H9 (cell line): Measurements from ENCODE around the gene PGBD5. TPM values are rescaled to one million over a fixed set of nuclear protein-coding genes. Genes with fewer than 3 reads are reported as not detected.

ENCODE experiments used
- DNase-seq: peaks from one replicate; pipeline ENCODE4 v3.0.0-alpha.2; 2017
- H2AFZ ChIP-seq: one replicate; pipeline ENCODE4 v1.6.1; 2013; ENCODE audit warnings: mild to moderate bottlenecking, low read length, control low read depth, moderate library complexity
- H2AK5ac ChIP-seq: 2 replicates; pipeline ENCODE4 v1.6.1; 2013; ENCODE audit warnings: low read length, control low read depth, mixed read lengths; ENCODE audit not compliant: insufficient read length
- H2BK120ac ChIP-seq: one replicate; pipeline ENCODE4 v1.6.1; 2013; ENCODE audit warnings: low read depth, mild to moderate bottlenecking, low read length, control low read depth, inconsistent platforms; ENCODE audit not compliant: poor library complexity, severe bottlenecking
- H2BK12ac ChIP-seq: 2 replicates; pipeline ENCODE4 v1.6.1; 2013; ENCODE audit warnings: low read length, control low read depth, mixed read lengths, low read depth; ENCODE audit not compliant: insufficient read length
- H2BK15ac ChIP-seq: 2 replicates; pipeline ENCODE4 v1.6.1; 2013; ENCODE audit warnings: low read depth, low read length, control low read depth
- H2BK20ac ChIP-seq: one replicate; pipeline ENCODE4 v1.6.1; 2013; ENCODE audit warnings: low read depth, mild to moderate bottlenecking, low read length, control low read depth, inconsistent platforms; ENCODE audit not compliant: poor library complexity, severe bottlenecking
- H2BK5ac ChIP-seq: 2 replicates; pipeline ENCODE4 v1.6.1; 2013; ENCODE audit warnings: low read length, control low read depth, mixed read lengths; ENCODE audit not compliant: insufficient read length
- H3K14ac ChIP-seq: 2 replicates; pipeline ENCODE4 v1.6.1; 2013; ENCODE audit warnings: low read length, control low read depth; ENCODE audit not compliant: insufficient read depth
- H3K18ac ChIP-seq: 2 replicates; pipeline ENCODE4 v1.6.1; 2013; ENCODE audit warnings: low read depth, mild to moderate bottlenecking, mixed read lengths, low read length, control low read depth; ENCODE audit not compliant: insufficient read length
- H3K23ac ChIP-seq: 2 replicates; pipeline ENCODE4 v1.6.1; 2013; ENCODE audit warnings: low read length, control low read depth, mixed read lengths, low read depth; ENCODE audit not compliant: insufficient read length
- H3K23me2 ChIP-seq: 2 replicates; pipeline ENCODE4 v1.6.1; 2013; ENCODE audit warnings: low read depth, mild to moderate bottlenecking, mixed read lengths, low read length, control low read depth; ENCODE audit not compliant: insufficient read length, poor library complexity, severe bottlenecking
- H3K27ac ChIP-seq: 2 replicates; pipeline ENCODE4 v1.5.1; 2013; ENCODE audit warnings: low read length, control low read depth, mixed read lengths, low read depth; ENCODE audit not compliant: insufficient read length
- H3K27me3 ChIP-seq: 2 replicates; pipeline ENCODE4 v1.6.1; 2013; ENCODE audit warnings: low read length, control low read depth, inconsistent platforms; ENCODE audit not compliant: insufficient read depth
- H3K4ac ChIP-seq: 2 replicates; pipeline ENCODE4 v1.6.1; 2013; ENCODE audit warnings: low read depth, mild to moderate bottlenecking, control low read depth, inconsistent platforms, low read length, moderate library complexity
- H3K4me1 ChIP-seq: 2 replicates; pipeline ENCODE4 v1.6.1; 2013; ENCODE audit warnings: low read length, control low read depth, inconsistent platforms; ENCODE audit not compliant: insufficient read depth
- H3K4me2 ChIP-seq: 2 replicates; pipeline ENCODE4 v1.6.1; 2013; ENCODE audit warnings: low read length, control low read depth, mixed read lengths; ENCODE audit not compliant: insufficient read length, insufficient read depth
- H3K56ac ChIP-seq: 2 replicates; pipeline ENCODE4 v1.6.1; 2013; ENCODE audit warnings: low read depth, mild to moderate bottlenecking, mixed read lengths, low read length, control low read depth; ENCODE audit not compliant: insufficient read length
- H3K79me1 ChIP-seq: 2 replicates; pipeline ENCODE4 v1.6.1; 2013; ENCODE audit warnings: low read depth, mild to moderate bottlenecking, moderate library complexity, low read length, control low read depth, inconsistent platforms; ENCODE audit not compliant: insufficient read depth, poor library complexity, severe bottlenecking
- H3K79me2 ChIP-seq: 2 replicates; pipeline ENCODE4 v1.6.1; 2013; ENCODE audit warnings: low read length, control low read depth, inconsistent platforms; ENCODE audit not compliant: insufficient read depth
- H3K9ac ChIP-seq: 2 replicates; pipeline ENCODE4 v1.6.1; 2013; ENCODE audit warnings: low read length, control low read depth, mixed read lengths; ENCODE audit not compliant: insufficient read length; ENCODE audit errors: extremely low read depth
- H3K9me3 ChIP-seq: one replicate; pipeline ENCODE4 v1.6.1; 2013; ENCODE audit warnings: low read depth, low read length, inconsistent platforms; ENCODE audit not compliant: control insufficient read depth
- H3T11ph ChIP-seq: one replicate; pipeline ENCODE4 v1.6.1; 2013; ENCODE audit warnings: mild to moderate bottlenecking, low read length, control low read depth, inconsistent platforms
- H4K20me1 ChIP-seq: one replicate; pipeline ENCODE4 v1.6.1; 2013; ENCODE audit not compliant: control insufficient read depth, insufficient read length, insufficient read depth
- H4K5ac ChIP-seq: 2 replicates; pipeline ENCODE4 v1.6.1; 2013; ENCODE audit warnings: low read depth, mild to moderate bottlenecking, mixed read lengths, low read length, control low read depth; ENCODE audit not compliant: insufficient read length
- H4K8ac ChIP-seq: replicated peaks from 2 replicates; pipeline ENCODE4 v1.6.1; 2013; ENCODE audit warnings: low read length, control low read depth, mixed read lengths, low read depth; ENCODE audit not compliant: insufficient read length
- H4K91ac ChIP-seq: 2 replicates; pipeline ENCODE4 v1.6.1; 2013; ENCODE audit warnings: low read depth, mild to moderate bottlenecking, moderate library complexity, mixed read lengths, low read length, control low read depth; ENCODE audit not compliant: insufficient read length
- H3K27ac Mint-ChIP-seq, 3 experiments: 2 replicates in 2 of 3; 3 replicates in 1 of 3; pipeline ENCODE4 v1.8.0; 2020 to 2021; ENCODE audit warnings: mixed read lengths in 3 of 3, mild to moderate bottlenecking in 1 of 3, moderate library complexity in 1 of 3
- H3K27me3 Mint-ChIP-seq: 2 replicates; pipeline ENCODE4 v1.8.0; 2021; ENCODE audit warnings: low read depth, mild to moderate bottlenecking, moderate library complexity, mixed read lengths
- H3K36me3 Mint-ChIP-seq, 3 experiments: 2 replicates in 2 of 3; 3 replicates in 1 of 3; pipeline ENCODE4 v1.8.0; 2020 to 2021; ENCODE audit warnings: low read depth in 3 of 3, mixed read lengths in 3 of 3; ENCODE audit not compliant: insufficient read depth in 1 of 3
- H3K4me1 Mint-ChIP-seq, 2 experiments: 2 replicates each; pipeline ENCODE4 v1.8.0; 2020; ENCODE audit warnings: mixed read lengths in 2 of 2
- H3K4me3 Mint-ChIP-seq, 2 experiments: 2 replicates in 1 of 2; 3 replicates in 1 of 2; pipeline ENCODE4 v1.8.0; 2020 to 2021; ENCODE audit warnings: mild to moderate bottlenecking in 2 of 2, mixed read lengths in 2 of 2, moderate library complexity in 1 of 2
- H3K9me3 Mint-ChIP-seq, 2 experiments: 2 replicates in 1 of 2; 3 replicates in 1 of 2; pipeline ENCODE4 v1.8.0; 2020; ENCODE audit warnings: mild to moderate bottlenecking in 2 of 2, mixed read lengths in 2 of 2, moderate library complexity in 1 of 2
- WGBS: extraction: QIAGEN DNeasy Blood & Tissue Kit; methylation state at CpG from one replicate; pipeline ENCODE4 v1.1.7; 2013; ENCODE audit warnings: missing lambda C conversion rate, low lambda C conversion rate, mixed read lengths; ENCODE audit not compliant: insufficient read length; ENCODE audit errors: extremely low coverage; 5-methylcytosine and 5-hydroxymethylcytosine counted together
- total RNA-seq: library from RNA; stranded (reverse); gene quantifications from 2 replicates; pipeline ENCODE4 v1.2.1, GENCODE V29; 2021
- TF ChIP-seq, protein P1 (sequence below): fragments of 200-600 bp; sonication (generic); conservative IDR thresholded peaks from 3 replicates; pipeline ENCODE4 v1.8.0; 2021; ENCODE audit warnings: antibody characterized with exemption, mild to moderate bottlenecking

The PGBD5 gene
- total RNA-seq, 1 experiment from 2014 or later, result 19.1 TPM

DNA sequence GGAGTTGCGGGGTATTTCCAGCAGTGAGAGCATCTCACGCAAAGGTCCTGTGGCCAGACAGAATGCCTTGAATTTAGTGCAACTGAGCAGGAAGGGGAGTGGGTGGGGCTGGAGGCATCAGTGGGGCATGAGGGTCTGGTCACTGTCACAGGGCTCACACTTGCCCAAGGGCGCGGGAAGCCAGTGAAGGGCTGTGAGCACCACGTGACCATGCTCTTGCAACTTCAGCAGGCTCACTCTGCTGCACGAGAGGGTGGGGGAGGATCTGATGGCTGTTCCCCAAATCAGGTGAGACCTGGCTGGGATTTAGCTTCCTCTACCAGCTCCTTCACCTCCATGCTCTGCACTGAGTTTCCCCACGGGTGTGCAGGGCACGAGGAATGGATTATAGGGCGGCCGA is 64.2 kb downstream of the PGBD5 start:
- no peak overlapping the region for H3K23ac ChIP-seq
- no peak overlapping the region for H3K18ac ChIP-seq
- no peaks in the 10 kb centered on the region for H3K79me1 ChIP-seq
- WGBS, result no CpG with 5 or more reads among the region's 10 CpGs
- no peak overlapping the region for H4K91ac ChIP-seq
- H3K23me2 ChIP-seq, result no peaks in the 10 kb centered on the region
- no peak overlapping the region for H3K9ac ChIP-seq
- no peak overlapping the region for H3K4me3 Mint-ChIP-seq
- no peak overlapping the region for H3K4me2 ChIP-seq
- H3K27me3 Mint-ChIP-seq, result no peaks in the 10 kb centered on the region
- H2AFZ ChIP-seq, result no peak overlapping the region
- no peak overlapping the region for H2BK5ac ChIP-seq
- no peaks in the 10 kb centered on the region for H3K79me2 ChIP-seq
- H3K56ac ChIP-seq, result no peak overlapping the region
- no peak overlapping the region for H3K14ac ChIP-seq
- H2BK15ac ChIP-seq, result no peak overlapping the region
- TF ChIP-seq, protein P1, sequence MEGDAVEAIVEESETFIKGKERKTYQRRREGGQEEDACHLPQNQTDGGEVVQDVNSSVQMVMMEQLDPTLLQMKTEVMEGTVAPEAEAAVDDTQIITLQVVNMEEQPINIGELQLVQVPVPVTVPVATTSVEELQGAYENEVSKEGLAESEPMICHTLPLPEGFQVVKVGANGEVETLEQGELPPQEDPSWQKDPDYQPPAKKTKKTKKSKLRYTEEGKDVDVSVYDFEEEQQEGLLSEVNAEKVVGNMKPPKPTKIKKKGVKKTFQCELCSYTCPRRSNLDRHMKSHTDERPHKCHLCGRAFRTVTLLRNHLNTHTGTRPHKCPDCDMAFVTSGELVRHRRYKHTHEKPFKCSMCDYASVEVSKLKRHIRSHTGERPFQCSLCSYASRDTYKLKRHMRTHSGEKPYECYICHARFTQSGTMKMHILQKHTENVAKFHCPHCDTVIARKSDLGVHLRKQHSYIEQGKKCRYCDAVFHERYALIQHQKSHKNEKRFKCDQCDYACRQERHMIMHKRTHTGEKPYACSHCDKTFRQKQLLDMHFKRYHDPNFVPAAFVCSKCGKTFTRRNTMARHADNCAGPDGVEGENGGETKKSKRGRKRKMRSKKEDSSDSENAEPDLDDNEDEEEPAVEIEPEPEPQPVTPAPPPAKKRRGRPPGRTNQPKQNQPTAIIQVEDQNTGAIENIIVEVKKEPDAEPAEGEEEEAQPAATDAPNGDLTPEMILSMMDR, result no peak
- peak overlapping the region in 1 of 3 experiments; percentile 5; a peak in 1 of 7 replicates for H3K27ac Mint-ChIP-seq
- H3K27me3 ChIP-seq, result no peaks in the 10 kb centered on the region
- H3T11ph ChIP-seq, result no peak overlapping the region
- no peak overlapping the region for H4K8ac ChIP-seq
- no peak overlapping the region for H3K4ac ChIP-seq
- H2AK5ac ChIP-seq, result no peak overlapping the region
- no peak for DNase-seq
- no peaks in the 10 kb centered on the region for H3K9me3 Mint-ChIP-seq
- H2BK120ac ChIP-seq, result no peak overlapping the region
- H3K4me1 Mint-ChIP-seq, result peaks cover 17 to 33% of the 10 kb centered on the region in 2 experiments
- H3K27ac ChIP-seq, result no peak overlapping the region
- H2BK20ac ChIP-seq, result no peak overlapping the region
- H2BK12ac ChIP-seq, result no peak overlapping the region
- H4K20me1 ChIP-seq, result no peaks in the 10 kb centered on the region
- peaks cover 3 to 8% (median 3%) of the 10 kb centered on the region in 3 experiments; a peak in 4 of 7 replicates for H3K36me3 Mint-ChIP-seq
- no peak overlapping the region for H4K5ac ChIP-seq
- H3K4me1 ChIP-seq, result no peaks in the 10 kb centered on the region; the same call in 1 of the 2 replicates
- H3K9me3 ChIP-seq, result no peaks in the 10 kb centered on the region
